OCI-LY1 (cell line): Measurements from ENCODE around the gene PSMA3.

Experiments
- H2AFZ ChIP-seq: fragments of 200-600 bp; sonication (generic), shearing (Covaris generic); 2 replicates; pipeline ENCODE4 v1.6.0; 2014; ENCODE audit warnings: antibody characterized with exemption, mild to moderate bottlenecking, low read length
- H3F3A ChIP-seq: fragments of 200-600 bp; sonication (generic), shearing (Covaris generic); 2 replicates; pipeline ENCODE4 v1.6.0; 2014; ENCODE audit warnings: mild to moderate bottlenecking, antibody characterized with exemption, low read length, moderate library complexity; ENCODE audit not compliant: insufficient read depth
- H3K27ac ChIP-seq: fragments of 200-600 bp; sonication (generic); 2 replicates; pipeline ENCODE4 v1.5.1; 2014; ENCODE audit warnings: low read length, mixed run types, mild to moderate bottlenecking, low read depth; ENCODE audit not compliant: poor library complexity, severe bottlenecking
- H3K27me3 ChIP-seq: fragments of 200-600 bp; sonication (generic); 2 replicates; pipeline ENCODE4 v1.6.0; 2014; ENCODE audit warnings: antibody characterized with exemption, mild to moderate bottlenecking, low read length, moderate library complexity; ENCODE audit not compliant: insufficient read depth
- H3K36me3 ChIP-seq: fragments of 200-600 bp; sonication (generic); 2 replicates; pipeline ENCODE4 v1.6.1; 2014; ENCODE audit warnings: mild to moderate bottlenecking, antibody characterized with exemption, low read length, moderate library complexity, mixed read lengths; ENCODE audit not compliant: insufficient read depth
- H3K4me1 ChIP-seq: fragments of 200-600 bp; sonication (generic); 2 replicates; pipeline ENCODE4 v1.5.1; 2014; ENCODE audit warnings: mild to moderate bottlenecking, low read length, moderate library complexity; ENCODE audit not compliant: insufficient read depth, severe bottlenecking
- H3K4me2 ChIP-seq: fragments of 200-600 bp; sonication (generic), shearing (Covaris generic); 2 replicates; pipeline ENCODE4 v1.6.1; 2014; ENCODE audit warnings: low read length
- H3K4me3 ChIP-seq: fragments of 200-600 bp; sonication (generic); 2 replicates; pipeline ENCODE4 v1.5.1; 2014; ENCODE audit warnings: low read length, low read depth, mild to moderate bottlenecking, mixed read lengths; ENCODE audit not compliant: poor library complexity, severe bottlenecking
- H3K79me2 ChIP-seq: fragments of 200-600 bp; shearing (Covaris generic); 2 replicates; pipeline ENCODE4 v1.6.1; 2016; ENCODE audit warnings: mixed run types, low read length, mixed read lengths; ENCODE audit not compliant: insufficient read depth
- H3K9ac ChIP-seq: fragments of 200-600 bp; sonication (generic), shearing (Covaris generic); 2 replicates; pipeline ENCODE4 v1.6.1; 2014; ENCODE audit warnings: mild to moderate bottlenecking, low read length, mixed read lengths
- H3K9me2 ChIP-seq: fragments of 200-600 bp; sonication (generic), shearing (Covaris generic); 2 replicates; pipeline ENCODE4 v1.6.1; 2014; ENCODE audit warnings: low read depth, mild to moderate bottlenecking, low read length, mixed read lengths
- H3K9me3 ChIP-seq: fragments of 200-600 bp; shearing (Covaris generic); 2 replicates; pipeline ENCODE4 v1.6.1; 2014; ENCODE audit warnings: low read length, mixed read lengths
- H4K20me1 ChIP-seq: fragments of 200-600 bp; sonication (generic), shearing (Covaris generic); 2 replicates; pipeline ENCODE4 v1.6.0; 2016; ENCODE audit warnings: mild to moderate bottlenecking, low read length; ENCODE audit not compliant: insufficient read depth
- CTCF ChIP-seq: fragments of 200-600 bp; sonication (generic), shearing (Covaris generic); IDR thresholded peaks from 2 replicates; pipeline ENCODE4 v1.5.1; 2017; ENCODE audit warnings: mild to moderate bottlenecking, antibody characterized with exemption, low read length, moderate library complexity, mixed read lengths
- EZH2 ChIP-seq: fragments of 200-600 bp; sonication (generic), shearing (Covaris generic); IDR thresholded peaks from 2 replicates; pipeline ENCODE4 v1.8.0; 2017; ENCODE audit warnings: borderline replicate concordance, mixed run types, mild to moderate bottlenecking, antibody characterized with exemption, low read length, moderate library complexity, mixed read lengths

PSMA3 gene

GRCh38 chr14:58315606-58316005, 71.0 kb downstream of the PSMA3 start:
- Histone ChIP-seq H3K4me1 (no peaks in the 10 kb centered on the region), H3K9me2 (no peaks in the 10 kb centered on the region), H3K4me2 (no peak overlapping the region), H3K27ac (no peak overlapping the region), H2AFZ (no peak overlapping the region), H3K9me3 (no peaks in the 10 kb centered on the region), H4K20me1 (no peaks in the 10 kb centered on the region), H3K79me2 (no peaks in the 10 kb centered on the region), H3K4me3 (no peak overlapping the region), H3K36me3 (peaks cover 43% of the 10 kb centered on the region), H3K9ac (no peak overlapping the region), H3K27me3 (no peaks in the 10 kb centered on the region), H3F3A (no peaks in the 10 kb centered on the region)
- no peak for TF ChIP-seq CTCF
- no peak for TF ChIP-seq EZH2
